ENCODE measurements around the gene NKTR. TPM values are rescaled to one million over a fixed set of nuclear protein-coding genes. Genes with fewer than 3 reads are reported as not detected.

Gene NKTR
- total and polyA plus RNA-seq, 9 of the 15 experiments (the other 6 are each of a cell fraction or from before 2014, with no cell fraction given), result 19.7 to 123 (median 92.6) TPM

DNA sequence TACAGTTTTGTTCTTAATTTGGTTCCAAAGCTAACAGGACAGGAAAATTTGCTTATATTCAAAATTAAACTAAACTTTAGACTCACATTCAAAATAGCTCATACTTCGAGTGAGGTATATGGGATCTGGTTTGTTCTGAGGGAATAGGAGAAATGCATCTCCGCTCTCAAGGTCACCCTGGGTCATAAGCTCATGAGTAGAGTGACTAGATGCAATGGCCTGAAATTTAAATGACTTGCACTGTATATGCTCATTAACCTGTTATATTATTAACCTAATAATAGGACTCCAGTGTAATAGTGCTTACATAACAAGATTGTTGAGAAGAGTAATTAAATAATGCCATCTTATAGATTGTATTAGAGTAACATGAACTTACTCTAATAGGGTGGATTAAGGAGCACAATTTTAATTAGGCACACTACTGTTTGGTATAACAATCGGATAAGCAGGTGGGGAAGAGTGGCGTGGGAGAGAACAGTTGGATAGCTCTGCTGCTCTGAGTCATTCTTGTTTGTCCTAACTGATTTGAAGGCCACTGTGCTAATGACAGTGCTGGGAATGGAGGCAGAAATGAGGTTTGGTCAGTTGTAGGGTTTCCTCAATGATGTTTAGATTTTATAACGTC, 5.2 kb downstream of the NKTR start (continued):
- TF ChIP-seq CEBPG (CRISPR knock-in tag; IDR thresholded peaks at IDR 0.05) (no peak), CEBPG (tag; conservative IDR thresholded peaks at IDR 0.05 in 1 of 2, IDR thresholded peaks at IDR 0.05 in 1 of 2) (no peak), FOSL1 (tag; conservative IDR thresholded peaks at IDR 0.05) (peak; percentile 93), OTX1 (CRISPR knock-in tag; IDR thresholded peaks at IDR 0.05) (no peak), GATAD2B (IDR thresholded peaks at IDR 0.05; ENCODE audit: borderline replicate concordance) (peak; percentile 39; the same call in 1 of the 2 replicates), ZNF561 (CRISPR knock-in tag; conservative IDR thresholded peaks at IDR 0.05) (no peak), IFI16 (CRISPR knock-in tag; IDR thresholded peaks at IDR 0.05) (no peak), ZNF407 (IDR thresholded peaks at IDR 0.05; ENCODE audit: low read depth) (no peak), NCOA4 (IDR thresholded peaks at IDR 0.05; ENCODE audit: partially characterized antibody) (no peak), U2AF2 (optimal IDR thresholded peaks at IDR 0.05; ENCODE audit: low read depth, low read length) (no peak), ZNF830 (CRISPR knock-in tag; IDR thresholded peaks at IDR 0.05) (no peak), POU5F1 (IDR thresholded peaks at IDR 0.05; ENCODE audit: borderline replicate concordance, low read depth, low read length, partially characterized antibody) (no peak), ARID3B (CRISPR knock-in tag; IDR thresholded peaks at IDR 0.05; ENCODE audit: borderline replicate concordance) (no peak), BHLHE40 (IDR thresholded peaks at IDR 0.05; ENCODE audit: low read length) (no peak), RAD21 (CRISPR knock-in tag; conservative IDR thresholded peaks at IDR 0.05 in 1 of 2, IDR thresholded peaks at IDR 0.05 in 1 of 2) (no peak), HDAC3 (IDR thresholded peaks at IDR 0.05; ENCODE audit: borderline replicate concordance, partially characterized antibody) (peak; percentile 19)
- TF ChIP-seq, protein P1, sequence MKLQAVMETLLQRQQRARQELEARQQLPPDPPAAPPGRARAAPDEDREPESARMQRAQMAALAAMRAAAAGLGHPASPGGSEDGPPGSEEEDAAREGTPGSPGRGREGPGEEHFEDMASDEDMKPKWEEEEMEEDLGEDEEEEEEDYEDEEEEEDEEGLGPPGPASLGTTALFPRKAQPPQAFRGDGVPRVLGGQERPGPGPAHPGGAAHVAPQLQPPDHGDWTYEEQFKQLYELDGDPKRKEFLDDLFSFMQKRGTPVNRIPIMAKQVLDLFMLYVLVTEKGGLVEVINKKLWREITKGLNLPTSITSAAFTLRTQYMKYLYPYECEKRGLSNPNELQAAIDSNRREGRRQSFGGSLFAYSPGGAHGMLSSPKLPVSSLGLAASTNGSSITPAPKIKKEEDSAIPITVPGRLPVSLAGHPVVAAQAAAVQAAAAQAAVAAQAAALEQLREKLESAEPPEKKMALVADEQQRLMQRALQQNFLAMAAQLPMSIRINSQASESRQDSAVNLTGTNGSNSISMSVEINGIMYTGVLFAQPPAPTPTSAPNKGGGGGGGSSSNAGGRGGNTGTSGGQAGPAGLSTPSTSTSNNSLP (IDR thresholded peaks at IDR 0.05; ENCODE audit: borderline replicate concordance, low read depth, low read length), result peak; percentile 90

All from K562 (cell line).